ENCODE data around the gene TULP4.
"Not testable (repeated sequence)": the region's sequence is repeated elsewhere in the genome, so short reads cannot be mapped to it uniquely, and the experiment has no call there.

The TULP4 gene

DNA sequence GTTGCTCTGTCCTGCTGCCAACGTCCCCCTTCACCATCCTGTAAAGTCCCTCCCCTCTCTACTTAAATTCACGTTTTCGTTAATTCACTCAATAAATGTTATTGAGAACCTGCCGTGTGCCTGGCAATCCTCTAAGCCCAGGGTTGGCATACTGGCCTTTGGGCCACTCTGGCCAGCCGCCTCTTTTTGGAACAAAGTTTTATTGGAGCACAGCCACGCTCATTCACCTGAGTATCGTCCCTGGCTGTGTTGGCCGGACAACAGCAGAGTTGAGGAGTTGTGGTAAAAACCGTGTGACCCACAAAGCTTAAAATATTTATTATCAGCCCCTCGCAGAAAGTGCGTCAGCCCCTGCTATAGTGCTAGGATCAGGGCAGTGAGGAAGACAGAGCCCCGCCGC is 192.9 kb downstream of the TULP4 start:
- ATAC-seq (replicated peaks) (no peak), DNase-seq (no peak)
- Mint-ChIP-seq H3K4me3 (no peak overlapping the region), H3K27ac (no peak overlapping the region), H3K4me1 (no peaks in the 10 kb centered on the region), H3K36me3 (peaks cover 43 to 62% of the 10 kb centered on the region in 2 donors), H3K9me3 (no peaks in the 10 kb centered on the region), H3K27me3 (no peaks in the 10 kb centered on the region)

DNA sequence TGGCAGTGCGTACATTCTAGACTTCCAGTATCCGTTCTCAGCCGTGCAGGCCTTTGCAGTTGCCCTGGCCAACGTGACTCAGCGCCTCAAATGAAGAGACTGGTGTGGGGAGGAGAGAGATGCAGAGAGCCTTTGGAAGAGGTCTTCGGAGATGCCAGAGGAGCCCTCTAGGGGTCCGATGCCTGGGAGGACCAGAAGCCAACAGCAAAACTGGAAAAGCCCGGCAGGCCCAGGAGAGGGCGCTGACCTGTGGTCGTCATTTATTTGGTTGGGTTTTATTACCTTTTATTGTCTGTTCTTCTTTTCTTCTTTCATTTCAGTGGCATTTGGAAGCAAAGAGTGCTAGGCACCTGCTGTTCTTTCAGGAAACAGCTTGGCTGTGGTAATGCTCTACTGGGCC is 194.3 kb downstream of the TULP4 start:
- H3K27ac Mint-ChIP-seq: peak overlapping the region; percentile 82
- no peak for DNase-seq
- no peaks in the 10 kb centered on the region for H3K27me3 Mint-ChIP-seq
- H3K9me3 Mint-ChIP-seq: no peaks in the 10 kb centered on the region
- ATAC-seq (replicated peaks): no peak
- H3K36me3 Mint-ChIP-seq: peaks cover 46 to 55% of the 10 kb centered on the region in 2 donors
- no peaks in the 10 kb centered on the region for H3K4me1 Mint-ChIP-seq
- H3K4me3 Mint-ChIP-seq: no peak overlapping the region

DNA sequence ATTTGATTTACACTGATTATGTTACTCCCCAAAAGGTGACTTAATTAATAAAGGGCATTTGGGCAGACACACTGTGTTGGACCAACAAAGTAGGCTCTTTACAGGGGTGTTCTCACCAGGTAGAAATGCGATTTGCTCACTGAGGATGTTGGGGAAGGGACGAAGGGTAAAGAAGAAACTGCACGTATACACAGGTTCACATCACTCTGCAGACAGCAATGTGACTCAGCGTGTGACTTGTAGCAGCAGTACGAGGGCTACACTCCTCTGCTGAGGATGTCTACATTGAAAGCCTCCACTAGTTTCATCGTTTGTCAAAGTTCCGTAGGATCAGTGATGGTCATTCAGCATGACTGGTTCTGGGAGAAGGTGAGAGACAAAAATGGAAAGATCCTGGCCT is 194.9 kb downstream of the TULP4 start:
- Mint-ChIP-seq H3K4me3 (no peak overlapping the region), H3K27me3 (no peaks in the 10 kb centered on the region), H3K9me3 (no peaks in the 10 kb centered on the region), H3K27ac (no peak overlapping the region), H3K36me3 (peaks cover 45 to 49% of the 10 kb centered on the region in 2 donors), H3K4me1 (no peaks in the 10 kb centered on the region)
- DNase-seq (no peak), ATAC-seq (replicated peaks) (no peak)

DNA sequence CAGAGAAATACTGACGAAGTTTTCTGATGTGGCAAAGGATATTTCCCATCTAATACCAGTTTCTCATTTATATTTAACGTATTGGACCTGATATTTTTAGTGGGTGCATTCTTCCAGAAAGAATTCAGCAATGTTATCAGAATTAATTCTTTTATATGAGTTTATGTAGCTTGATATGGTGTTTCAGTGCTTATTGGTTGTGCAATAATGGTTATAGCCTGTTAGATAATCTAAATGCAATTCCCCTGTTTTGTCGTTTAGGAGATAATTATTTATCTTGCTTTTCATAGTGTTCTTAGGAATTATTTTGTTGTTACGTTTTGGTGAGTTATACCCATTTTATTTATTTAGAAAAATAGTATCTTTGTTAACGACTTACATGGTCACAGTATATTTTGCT is 196.2 kb downstream of the TULP4 start:
- H3K36me3 Mint-ChIP-seq: peaks cover 34 to 37% of the 10 kb centered on the region in 2 donors
- H3K4me3 Mint-ChIP-seq: no peak overlapping the region
- H3K4me1 Mint-ChIP-seq: no peaks in the 10 kb centered on the region
- no peaks in the 10 kb centered on the region for H3K9me3 Mint-ChIP-seq
- H3K27me3 Mint-ChIP-seq: no peaks in the 10 kb centered on the region
- ATAC-seq (replicated peaks) (no peak), DNase-seq (no peak)
- no peak overlapping the region for H3K27ac Mint-ChIP-seq

DNA sequence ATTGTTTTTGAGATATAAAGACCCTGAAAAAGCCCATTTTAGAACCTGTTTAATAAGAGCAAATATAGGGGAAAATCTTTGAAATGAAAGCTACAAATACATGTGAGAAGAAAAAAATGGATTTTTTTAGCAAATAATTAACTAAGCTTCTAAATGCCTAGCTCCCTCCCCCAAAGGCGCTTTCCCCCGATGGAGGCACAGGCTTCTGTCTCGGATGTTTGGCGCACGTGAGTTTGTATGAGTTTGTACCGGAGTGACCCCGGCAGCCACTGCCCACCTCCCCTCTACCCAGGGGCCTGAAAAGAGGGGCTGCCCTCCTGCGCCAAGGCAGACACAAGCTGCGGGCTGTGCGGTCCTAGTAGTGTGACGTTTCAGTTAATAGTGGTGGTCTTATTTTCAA is 197.2 kb downstream of the TULP4 start:
- H3K27me3 Mint-ChIP-seq: no peaks in the 10 kb centered on the region
- no peak for DNase-seq
- no peak overlapping the region for H3K27ac Mint-ChIP-seq
- ATAC-seq (replicated peaks): no peak
- H3K4me3 Mint-ChIP-seq: no peak overlapping the region
- H3K36me3 Mint-ChIP-seq: peaks cover 27 to 32% of the 10 kb centered on the region in 2 donors
- no peaks in the 10 kb centered on the region for H3K4me1 Mint-ChIP-seq
- no peaks in the 10 kb centered on the region for H3K9me3 Mint-ChIP-seq

DNA sequence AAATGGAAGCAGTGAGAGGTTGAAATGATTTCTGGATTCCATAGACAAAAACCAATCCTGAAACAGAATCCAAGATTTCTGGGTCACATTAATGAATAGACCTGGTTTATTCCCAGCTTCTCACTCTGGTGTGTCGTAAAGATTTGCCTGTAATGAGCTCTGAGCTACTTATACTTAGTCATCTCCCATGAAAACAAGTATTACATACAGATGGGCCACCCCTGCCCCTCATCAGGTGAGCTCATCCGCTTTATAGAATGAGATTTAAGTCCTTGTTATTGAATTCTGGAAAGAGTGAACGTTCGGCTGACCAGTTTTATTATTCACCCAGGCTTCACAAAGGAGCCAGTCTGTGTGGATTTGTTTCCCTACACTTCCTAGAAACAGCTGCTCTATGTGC is 200.5 kb downstream of the TULP4 start:
- H3K4me1 Mint-ChIP-seq: peaks cover 7 to 16% of the 10 kb centered on the region in 2 donors
- peaks cover 8 to 23% of the 10 kb centered on the region in 2 donors for H3K27me3 Mint-ChIP-seq
- no peak overlapping the region for H3K4me3 Mint-ChIP-seq
- H3K27ac Mint-ChIP-seq: no peak overlapping the region
- ATAC-seq (replicated peaks) (no peak), DNase-seq (no peak)
- no peaks in the 10 kb centered on the region for H3K9me3 Mint-ChIP-seq
- peaks cover 7 to 10% of the 10 kb centered on the region in 2 donors for H3K36me3 Mint-ChIP-seq

DNA sequence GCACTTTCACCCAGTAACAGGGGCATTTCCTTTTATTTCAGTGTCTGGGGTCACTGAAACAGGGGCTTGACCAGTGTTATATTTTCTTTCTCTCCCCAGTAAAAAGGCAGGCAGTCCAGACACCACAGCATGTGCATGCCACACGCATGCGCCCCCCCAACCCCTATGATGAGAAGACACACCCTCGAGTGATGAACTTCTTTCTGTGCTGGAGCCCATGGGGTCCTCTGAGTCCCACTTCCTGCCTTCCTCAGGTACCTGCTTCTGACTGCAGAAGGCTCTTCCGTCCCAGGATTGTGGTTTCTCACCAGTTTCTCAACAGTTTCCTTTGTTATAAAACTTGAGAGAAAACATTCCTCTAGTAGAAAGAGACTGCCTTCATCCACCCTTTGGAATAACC is 201.9 kb downstream of the TULP4 start:
- Mint-ChIP-seq H3K4me3 (no peak overlapping the region), H3K9me3 (no peaks in the 10 kb centered on the region), H3K36me3 (peaks cover 3 to 6% of the 10 kb centered on the region in 2 donors), H3K27ac (peak overlapping the region; percentile 53), H3K4me1 (peaks cover 11 to 26% of the 10 kb centered on the region in 2 donors), H3K27me3 (peaks cover 8 to 25% of the 10 kb centered on the region in 2 donors)
- no peak for DNase-seq
- ATAC-seq (replicated peaks): no peak

DNA sequence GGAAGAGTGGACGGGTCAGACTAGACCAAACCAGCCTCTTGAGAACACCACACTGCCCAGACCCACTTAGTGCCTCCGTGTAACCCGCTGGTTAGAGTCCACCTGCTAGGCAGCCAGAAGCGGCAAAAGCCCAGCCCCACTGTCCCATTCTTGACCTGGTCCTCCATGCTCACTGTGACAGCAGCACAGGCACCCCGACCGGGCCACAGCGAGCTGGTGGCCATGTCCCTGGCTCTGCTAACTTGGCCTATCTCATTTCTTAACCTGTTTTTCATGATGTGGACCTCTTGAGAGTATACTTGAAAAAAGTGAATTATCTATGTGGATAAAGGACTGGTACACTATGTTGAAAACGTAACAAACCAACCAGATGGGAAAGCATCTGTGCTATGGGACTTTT is 202.7 kb downstream of the TULP4 start:
- Mint-ChIP-seq H3K4me3 (no peak overlapping the region), H3K36me3 (peaks cover 3 to 6% of the 10 kb centered on the region in 2 donors), H3K9me3 (no peaks in the 10 kb centered on the region), H3K4me1 (peaks cover 14 to 26% of the 10 kb centered on the region in 2 donors), H3K27me3 (peaks cover 12 to 31% of the 10 kb centered on the region in 2 donors), H3K27ac (no peak overlapping the region)
- no peak for ATAC-seq (replicated peaks)
- DNase-seq: no peak

DNA sequence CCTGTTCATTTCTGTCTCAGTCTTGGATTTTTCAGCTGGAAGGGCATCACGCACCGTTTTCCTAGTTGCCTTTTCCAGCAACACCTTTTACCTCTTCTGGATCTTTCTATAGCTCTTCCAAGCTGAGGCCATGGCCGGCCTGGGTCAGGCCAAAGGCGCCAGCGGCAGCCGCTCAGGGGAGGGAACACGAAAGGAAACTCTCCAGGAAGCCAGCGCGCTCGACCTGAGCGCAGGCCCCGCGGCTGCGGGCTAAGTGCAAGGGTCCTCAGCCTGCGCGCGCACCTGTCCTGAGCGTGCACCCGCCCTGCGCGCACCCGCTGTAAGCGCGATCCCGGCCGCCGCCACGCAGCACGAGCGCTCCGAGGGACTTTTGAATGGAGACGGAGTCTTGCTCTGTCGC is 203.8 kb downstream of the TULP4 start:
- Mint-ChIP-seq H3K27ac (no peak overlapping the region), H3K4me3 (peak overlapping the region in 1 of 2 donors; percentile 21), H3K9me3 (no peaks in the 10 kb centered on the region), H3K27me3 (peaks cover 22 to 36% of the 10 kb centered on the region in 2 donors), H3K4me1 (peaks cover 14 to 26% of the 10 kb centered on the region in 2 donors), H3K36me3 (peaks cover 3 to 6% of the 10 kb centered on the region in 2 donors)
- ATAC-seq (replicated peaks): no peak
- no peak for DNase-seq

DNA sequence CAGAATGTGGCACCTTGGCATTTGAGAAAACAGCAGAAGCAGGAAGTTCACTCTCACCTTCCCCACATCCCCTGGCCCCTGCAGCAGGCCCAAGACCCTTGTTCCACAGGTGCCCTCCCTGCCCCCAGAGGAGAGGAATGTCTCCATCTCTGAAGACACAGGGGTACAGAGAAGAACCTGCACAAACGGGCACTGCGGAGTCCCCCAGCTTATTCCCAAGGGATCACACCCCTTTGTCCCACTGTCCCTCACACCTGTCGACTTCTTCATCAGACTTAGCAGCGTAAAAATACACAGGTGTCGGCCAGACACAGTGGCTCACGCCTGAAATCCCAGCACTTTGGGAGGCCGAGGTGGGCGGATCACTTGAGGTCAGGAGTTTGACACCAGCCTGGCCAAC is 204.8 kb downstream of the TULP4 start:
- H3K9me3 Mint-ChIP-seq: no peaks in the 10 kb centered on the region
- DNase-seq: no peak
- ATAC-seq (replicated peaks): no peak
- H3K4me3 Mint-ChIP-seq: no peak overlapping the region
- no peak overlapping the region for H3K27ac Mint-ChIP-seq
- peaks cover 26 to 40% of the 10 kb centered on the region in 2 donors for H3K27me3 Mint-ChIP-seq
- peaks cover 14 to 26% of the 10 kb centered on the region in 2 donors for H3K4me1 Mint-ChIP-seq
- H3K36me3 Mint-ChIP-seq: peaks cover 0 to 2% of the 10 kb centered on the region in 2 donors

DNA sequence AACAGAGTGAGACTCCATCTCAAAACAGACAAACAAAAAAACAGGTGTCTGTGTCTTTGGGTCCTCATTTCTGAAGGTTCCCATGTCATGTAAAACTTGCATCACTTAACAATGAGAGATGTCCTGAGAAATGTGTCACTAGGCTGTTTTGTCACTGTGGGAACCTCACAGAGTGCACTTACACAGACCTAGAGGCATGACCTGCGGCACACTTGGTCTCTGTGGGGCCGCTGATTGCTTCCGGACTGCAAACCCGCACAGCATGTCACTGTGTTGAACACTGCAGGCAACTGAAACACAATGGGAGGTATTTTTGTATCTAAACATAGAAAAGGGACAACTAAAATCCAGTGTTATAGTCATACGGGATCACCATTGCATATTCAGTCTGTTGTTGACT is 205.3 kb downstream of the TULP4 start:
- Mint-ChIP-seq H3K4me1 (peaks cover 14 to 26% of the 10 kb centered on the region in 2 donors), H3K36me3 (peaks cover 0 to 2% of the 10 kb centered on the region in 2 donors), H3K27ac (no peak overlapping the region), H3K4me3 (peak overlapping the region in 1 of 2 donors; percentile 47), H3K9me3 (no peaks in the 10 kb centered on the region), H3K27me3 (peaks cover 26 to 41% of the 10 kb centered on the region in 2 donors)
- ATAC-seq (replicated peaks): peak; percentile 13 to 48
- no peak for DNase-seq

DNA sequence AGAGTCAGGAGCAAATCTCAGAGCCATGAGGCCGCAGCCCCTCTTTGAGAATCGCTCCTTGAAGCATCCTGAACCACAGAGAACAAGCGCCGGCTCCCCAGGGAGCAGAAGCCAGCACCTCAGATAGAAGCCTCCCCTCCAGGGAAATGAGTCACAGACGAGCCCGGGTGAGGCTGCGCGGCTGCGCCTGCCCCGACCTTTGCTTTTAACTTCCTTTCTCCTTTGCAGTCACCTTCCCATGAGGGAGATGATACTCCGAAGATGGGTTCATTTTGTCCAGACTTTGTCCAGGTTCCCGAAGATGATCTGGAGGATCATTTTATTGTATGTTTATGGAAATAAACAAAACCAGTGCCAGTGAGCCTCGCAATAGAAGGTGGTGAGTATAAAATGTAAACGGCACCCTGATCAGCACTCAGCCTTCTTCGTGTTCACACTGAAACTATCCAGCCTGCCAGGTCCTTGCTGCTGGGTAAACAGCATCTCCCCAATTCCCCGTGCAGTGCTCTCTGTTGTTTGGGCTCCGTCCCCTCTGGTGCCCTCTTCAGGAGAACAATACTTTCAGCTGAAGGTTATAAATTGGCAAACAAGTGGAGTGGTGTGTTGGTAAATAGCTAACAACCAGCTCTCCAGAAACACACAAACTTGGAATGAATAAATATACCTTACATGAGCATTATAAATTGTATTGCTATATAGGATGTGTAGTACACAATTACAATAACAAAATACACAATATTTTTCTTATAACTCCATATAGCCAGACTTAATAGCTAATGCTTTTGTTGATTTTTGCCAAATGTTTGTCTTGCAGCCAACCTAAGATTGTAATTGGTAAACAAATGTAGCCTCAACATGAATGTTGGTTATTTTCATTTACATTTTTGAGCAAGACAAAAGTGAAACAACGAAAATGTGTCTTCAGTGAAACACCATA is 206.2 kb downstream of the TULP4 start:
- H3K4me1 Mint-ChIP-seq: peaks cover 14 to 26% of the 10 kb centered on the region in 2 donors
- peak overlapping the region; percentile 83 to 87 for H3K4me3 Mint-ChIP-seq
- H3K9me3 Mint-ChIP-seq: peaks cover 0 to 1% of the 10 kb centered on the region in 2 donors
- peaks cover 0 to 2% of the 10 kb centered on the region in 2 donors for H3K36me3 Mint-ChIP-seq
- ATAC-seq (replicated peaks) (peak; percentile 92 to 94), DNase-seq (peak; percentile 51)
- peaks cover 28 to 49% of the 10 kb centered on the region in 2 donors for H3K27me3 Mint-ChIP-seq
- H3K27ac Mint-ChIP-seq: peak overlapping the region; percentile 84

DNA sequence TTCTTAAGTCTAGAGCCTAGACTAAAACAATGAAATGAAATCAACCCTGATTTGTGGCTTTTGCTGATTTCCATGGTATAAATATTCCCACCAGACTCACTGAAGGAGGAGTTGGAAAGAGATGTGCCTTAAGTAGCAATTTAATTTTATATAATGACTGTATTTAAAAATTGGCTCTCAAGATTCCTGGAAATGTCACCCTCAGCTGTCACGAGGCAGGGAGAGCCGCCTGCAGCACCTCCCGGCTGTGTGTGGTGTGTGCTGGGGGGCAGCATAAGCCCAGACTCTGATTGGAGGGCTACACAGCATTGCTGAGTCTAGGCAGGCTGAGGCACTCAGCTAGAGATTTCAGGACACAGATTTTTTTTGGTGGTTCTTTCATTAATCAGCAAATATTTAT is 207.0 kb downstream of the TULP4 start:
- H3K36me3 Mint-ChIP-seq: no peaks in the 10 kb centered on the region
- H3K4me3 Mint-ChIP-seq: no peak overlapping the region
- H3K27me3 Mint-ChIP-seq: peaks cover 36 to 58% of the 10 kb centered on the region in 2 donors
- peaks cover 14 to 26% of the 10 kb centered on the region in 2 donors for H3K4me1 Mint-ChIP-seq
- DNase-seq: no peak
- H3K27ac Mint-ChIP-seq: no peak overlapping the region
- ATAC-seq (replicated peaks): no peak
- H3K9me3 Mint-ChIP-seq: peaks cover 0 to 5% of the 10 kb centered on the region in 2 donors

DNA sequence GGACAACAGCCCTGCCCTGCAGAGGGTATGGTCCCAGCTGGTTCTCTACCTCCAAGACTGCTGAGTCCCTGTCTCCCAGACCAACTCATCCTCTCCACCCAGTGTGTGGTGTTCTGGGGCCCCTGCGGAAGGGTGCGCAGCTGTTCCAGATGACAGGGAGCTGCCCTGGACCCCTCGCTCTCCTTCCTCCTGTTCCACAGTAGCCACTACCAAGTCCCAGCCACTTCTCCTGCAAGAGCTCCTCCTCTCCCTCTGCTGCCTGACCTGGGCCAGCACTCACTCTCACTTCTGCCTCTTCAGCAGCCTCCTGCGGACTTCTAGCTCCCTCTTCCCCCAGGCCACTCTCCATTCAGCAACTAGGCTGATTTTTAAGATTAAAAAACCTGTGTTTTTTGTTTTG is 207.5 kb downstream of the TULP4 start:
- DNase-seq (no peak), ATAC-seq (replicated peaks) (no peak)
- no peak overlapping the region for H3K27ac Mint-ChIP-seq
- H3K4me3 Mint-ChIP-seq: no peak overlapping the region
- H3K27me3 Mint-ChIP-seq: peaks cover 40 to 62% of the 10 kb centered on the region in 2 donors
- H3K36me3 Mint-ChIP-seq: no peaks in the 10 kb centered on the region
- H3K9me3 Mint-ChIP-seq: peaks cover 0 to 5% of the 10 kb centered on the region in 2 donors
- peaks cover 14 to 26% of the 10 kb centered on the region in 2 donors for H3K4me1 Mint-ChIP-seq

DNA sequence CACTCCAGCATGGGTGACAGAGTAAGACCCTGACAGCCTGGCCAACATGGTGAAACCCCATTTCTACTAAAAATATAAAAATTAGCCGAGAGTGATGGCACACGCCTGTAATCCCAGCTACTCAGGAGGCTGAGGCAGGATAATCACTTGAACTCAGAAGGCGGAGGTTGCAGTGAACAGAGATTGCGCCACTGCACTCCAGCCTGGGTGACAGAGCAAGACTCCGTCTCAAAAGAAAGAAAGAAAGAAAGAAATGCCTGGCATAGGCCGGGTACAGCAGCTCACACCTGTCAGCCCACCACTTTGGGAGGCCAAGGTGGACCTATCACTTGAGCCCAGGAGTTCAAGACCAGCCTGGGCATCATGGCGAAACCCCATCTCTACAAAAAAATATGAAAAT is 208.7 kb downstream of the TULP4 start:
- not testable (repeated sequence) for DNase-seq; H3K4me3 Mint-ChIP-seq; ATAC-seq (replicated peaks); H3K9me3 Mint-ChIP-seq; H3K27ac Mint-ChIP-seq; H3K36me3 Mint-ChIP-seq
- Mint-ChIP-seq H3K27me3 (peaks cover 46 to 67% of the 10 kb centered on the region in 2 donors), H3K4me1 (peaks cover 14 to 26% of the 10 kb centered on the region in 2 donors)

Measured in stimulated activated naive B cell treated with anti-CD40 and anti-IgM and Interleukin-4, amounts not matched to agents 10 μg/mL and 1 μg/mL and 100 μg/mL, for 72 hours (primary cell).